Neutrophil (primary cell): ENCODE measurements around the gene SLC7A6OS.

ENCODE experiments used
- H3K27ac ChIP-seq: fragments of 200-600 bp; sonication (generic); 2 replicates; pipeline ENCODE4 v1.5.1; 2016; ENCODE audit warnings: mild to moderate bottlenecking, moderate library complexity
- H3K27me3 ChIP-seq: fragments of 200-600 bp; sonication (generic); 2 replicates; pipeline ENCODE4 v1.6.0; 2016; ENCODE audit warnings: mild to moderate bottlenecking
- H3K36me3 ChIP-seq: fragments of 200-600 bp; sonication (generic); 2 replicates; pipeline ENCODE4 v1.5.1; 2017
- H3K4me1 ChIP-seq, 2 experiments: fragments of 200-600 bp in 1 of 2; sonication (generic) in 1 of 2; 1 replicate in 1 of 2; 2 replicates in 1 of 2; pipeline versions ENCODE4 v1.5.1 to v1.6.1; 2013 to 2016; ENCODE audit warnings: low read depth in 1 of 2, low read length in 1 of 2, mild to moderate bottlenecking in 1 of 2, moderate library complexity in 1 of 2; ENCODE audit not compliant: control insufficient read depth in 1 of 2, insufficient read depth in 1 of 2
- H3K4me3 ChIP-seq, 2 experiments: fragments of 200-600 bp in 1 of 2; sonication (generic) in 1 of 2; 1 replicate in 1 of 2; 2 replicates in 1 of 2; pipeline ENCODE4 v1.5.1; 2013 to 2016; ENCODE audit warnings: low read depth in 1 of 2, low read length in 1 of 2, mild to moderate bottlenecking in 1 of 2, moderate library complexity in 1 of 2
- H3K9me3 ChIP-seq: fragments of 200-600 bp; sonication (generic); 2 replicates; pipeline ENCODE4 v1.5.1; 2016
- CTCF ChIP-seq: fragments of 200-600 bp; sonication (generic); IDR thresholded peaks from 2 replicates; pipeline ENCODE4 v1.5.1; 2016; ENCODE audit warnings: antibody characterized with exemption

SLC7A6OS gene

GRCh38 chr16:68253721-68254120 lies 57.0 kb downstream of the SLC7A6OS start:
- Histone ChIP-seq H3K27me3 (no peaks in the 10 kb centered on the region), H3K36me3 (peaks cover 5% of the 10 kb centered on the region), H3K27ac (no peak overlapping the region), H3K4me3 (no peak overlapping the region), H3K9me3 (no peaks in the 10 kb centered on the region), H3K4me1 (peaks cover 15 to 16% of the 10 kb centered on the region in 2 experiments)
- TF ChIP-seq CTCF = no peak

- Histone ChIP-seq H3K36me3 (peaks cover 5% of the 10 kb centered on the region), H3K27me3 (no peaks in the 10 kb centered on the region), H3K4me1 (peaks cover 6 to 8% of the 10 kb centered on the region in 2 experiments), H3K9me3 (no peaks in the 10 kb centered on the region), H3K4me3 (no peak overlapping the region), H3K27ac (no peak overlapping the region)
- no peak for TF ChIP-seq CTCF
These were observed 58.4 kb downstream of the SLC7A6OS start for GRCh38 chr16:68252383-68252782.

- H3K4me1 ChIP-seq = peaks cover 8 to 10% of the 10 kb centered on the region in 2 experiments
- H3K27me3 ChIP-seq = no peaks in the 10 kb centered on the region
- TF ChIP-seq CTCF = no peak
- H3K9me3 ChIP-seq = no peaks in the 10 kb centered on the region
- peaks cover 5% of the 10 kb centered on the region for H3K36me3 ChIP-seq
- no peak overlapping the region for H3K4me3 ChIP-seq
- H3K27ac ChIP-seq = no peak overlapping the region
These were observed 58.9 kb downstream of the SLC7A6OS start for GRCh38 chr16:68251832-68252231.

- no peak for TF ChIP-seq CTCF
- peaks cover 5% of the 10 kb centered on the region for H3K36me3 ChIP-seq
These were observed 59.8 kb downstream of the SLC7A6OS start for GRCh38 chr16:68250951-68251350.

GRCh38 chr16:68249371-68249770 lies 61.4 kb downstream of the SLC7A6OS start:
- H3K27ac ChIP-seq = no peak overlapping the region
- no peak overlapping the region for H3K4me3 ChIP-seq
- peaks cover 22 to 31% of the 10 kb centered on the region in 2 experiments for H3K4me1 ChIP-seq
- peaks cover 3% of the 10 kb centered on the region for H3K36me3 ChIP-seq
- H3K27me3 ChIP-seq = no peaks in the 10 kb centered on the region
- no peaks in the 10 kb centered on the region for H3K9me3 ChIP-seq
- no peak for TF ChIP-seq CTCF

More at GRCh38 chr16:68250951-68251350, 59.8 kb downstream of the SLC7A6OS start:
- no peak overlapping the region for H3K4me3 ChIP-seq
- H3K9me3 ChIP-seq = no peaks in the 10 kb centered on the region
- H3K27me3 ChIP-seq = no peaks in the 10 kb centered on the region
- peaks cover 11 to 18% of the 10 kb centered on the region in 2 experiments for H3K4me1 ChIP-seq
- no peak overlapping the region for H3K27ac ChIP-seq
